Skeletal muscle tissue (tissue), 4 donors: ENCODE results near the gene AFG1L. TPM values are rescaled to one million over a fixed set of nuclear protein-coding genes. Genes with fewer than 3 reads are reported as not detected.

Experiments
- H3K27ac ChIP-seq: one replicate; pipeline ENCODE4 v1.7.0; 2013; ENCODE audit warnings: mild to moderate bottlenecking, low read depth, low read length, inconsistent platforms
- H3K27me3 ChIP-seq, 3 donors: one replicate each; pipeline ENCODE4 v1.7.0; 2013; ENCODE audit warnings: low read length in 3 of 3; ENCODE audit not compliant: control insufficient read depth in 3 of 3, insufficient read depth in 3 of 3
- H3K36me3 ChIP-seq, 3 donors: one replicate each; pipeline ENCODE4 v1.7.0; 2013; ENCODE audit warnings: low read length in 3 of 3; ENCODE audit not compliant: control insufficient read depth in 3 of 3, insufficient read depth in 3 of 3
- H3K4me1 ChIP-seq, 3 donors: one replicate each; pipeline ENCODE4 v1.7.0; 2013; ENCODE audit warnings: low read length in 3 of 3, mild to moderate bottlenecking in 3 of 3; ENCODE audit not compliant: control insufficient read depth in 3 of 3, insufficient read depth in 3 of 3
- H3K4me3 ChIP-seq, 3 donors: one replicate each; pipeline ENCODE4 v1.7.0; 2013; ENCODE audit warnings: low read length in 3 of 3
- H3K9ac ChIP-seq, 3 donors: one replicate each; pipeline ENCODE4 v1.7.0; 2013; ENCODE audit warnings: low read length in 3 of 3, mild to moderate bottlenecking in 3 of 3, moderate library complexity in 2 of 3, low read depth in 1 of 3
- H3K9me3 ChIP-seq, 3 donors: one replicate each; pipeline ENCODE4 v1.7.0; 2013; ENCODE audit warnings: low read length in 3 of 3; ENCODE audit not compliant: control insufficient read depth in 3 of 3
- total RNA-seq: library from RNA; depleted of rRNA; stranded (reverse); fragments of >200 nt; gene quantifications from one replicate; pipeline ENCODE4 v1.2.3, GENCODE V29; 2014
- donor health status: Osteomylitis.

The AFG1L gene
- total RNA-seq, 1 donor from 2014 or later = 5.2 TPM

- H3K4me3 ChIP-seq = peak overlapping the region; percentile 72 to 92 (median 84)
- no peaks in the 10 kb centered on the region for H3K9me3 ChIP-seq
- peak overlapping the region; percentile 100 for H3K27ac ChIP-seq
- H3K36me3 ChIP-seq = peaks cover 5 to 8% (median 7%) of the 10 kb centered on the region in 3 donors
- no peaks in the 10 kb centered on the region for H3K27me3 ChIP-seq
- peaks cover 47 to 53% (median 49%) of the 10 kb centered on the region in 3 donors for H3K4me1 ChIP-seq
- H3K9ac ChIP-seq = peak overlapping the region; percentile 82 to 92 (median 86)
Observed at GRCh38 chr6:108562503-108562993, 267.7 kb downstream of the AFG1L start.

- Histone ChIP-seq H3K4me1 (peaks cover 48 to 58% (median 49%) of the 10 kb centered on the region in 3 donors), H3K9me3 (no peaks in the 10 kb centered on the region), H3K27me3 (no peaks in the 10 kb centered on the region), H3K36me3 (peaks cover 9 to 11% (median 11%) of the 10 kb centered on the region in 3 donors), H3K27ac (peak overlapping the region; percentile 100), H3K9ac (peak overlapping the region; percentile 82 to 92 (median 86)), H3K4me3 (peak overlapping the region; percentile 72 to 92 (median 84))
Observed at GRCh38 chr6:108563292-108563691, 268.4 kb downstream of the AFG1L start.

GRCh38 chr6:108564178-108564577 is 269.3 kb downstream of the AFG1L start:
- Histone ChIP-seq H3K9me3 (no peaks in the 10 kb centered on the region), H3K27me3 (no peaks in the 10 kb centered on the region), H3K27ac (peak overlapping the region; percentile 56), H3K4me1 (peaks cover 48 to 63% (median 49%) of the 10 kb centered on the region in 3 donors), H3K36me3 (peaks cover 11 to 16% (median 14%) of the 10 kb centered on the region in 3 donors), H3K9ac (peak overlapping the region in 2 of 3 donors; percentile 1 to 86), H3K4me3 (peak overlapping the region in 2 of 3 donors; percentile 35 to 52)

GRCh38 chr6:108565091-108565766 is 270.4 kb downstream of the AFG1L start:
- Histone ChIP-seq H3K27ac (peak overlapping the region; percentile 56), H3K27me3 (no peaks in the 10 kb centered on the region), H3K9me3 (no peaks in the 10 kb centered on the region), H3K9ac (peak overlapping the region; percentile 1 to 86 (median 27)), H3K36me3 (peaks cover 18 to 19% (median 18%) of the 10 kb centered on the region in 3 donors), H3K4me3 (peak overlapping the region in 2 of 3 donors; percentile 7 to 41), H3K4me1 (peaks cover 48 to 67% (median 49%) of the 10 kb centered on the region in 3 donors)

- H3K4me3 ChIP-seq = peak overlapping the region in 2 of 3 donors; percentile 35 to 41
- peaks cover 49 to 67% (median 50%) of the 10 kb centered on the region in 3 donors for H3K4me1 ChIP-seq
- H3K9ac ChIP-seq = peak overlapping the region in 2 of 3 donors; percentile 4 to 86
- H3K36me3 ChIP-seq = peaks cover 18 to 24% (median 21%) of the 10 kb centered on the region in 3 donors
- peak overlapping the region; percentile 56 for H3K27ac ChIP-seq
- H3K9me3 ChIP-seq = no peaks in the 10 kb centered on the region
- H3K27me3 ChIP-seq = no peaks in the 10 kb centered on the region
Observed at GRCh38 chr6:108565893-108566292, 271.0 kb downstream of the AFG1L start.

- Histone ChIP-seq H3K4me3 (peak overlapping the region in 1 of 3 donors; percentile 39), H3K27me3 (no peaks in the 10 kb centered on the region), H3K27ac (peak overlapping the region; percentile 56), H3K9ac (peak overlapping the region in 2 of 3 donors; percentile 23 to 24), H3K4me1 (peaks cover 51 to 70% (median 51%) of the 10 kb centered on the region in 3 donors), H3K9me3 (no peaks in the 10 kb centered on the region), H3K36me3 (peaks cover 18 to 27% (median 26%) of the 10 kb centered on the region in 3 donors)
Observed at GRCh38 chr6:108566406-108566805, 271.6 kb downstream of the AFG1L start.

- Histone ChIP-seq H3K9me3 (no peaks in the 10 kb centered on the region), H3K36me3 (peaks cover 13 to 33% (median 31%) of the 10 kb centered on the region in 3 donors), H3K27me3 (no peaks in the 10 kb centered on the region), H3K4me1 (peaks cover 41 to 60% (median 43%) of the 10 kb centered on the region in 3 donors), H3K27ac (no peak overlapping the region), H3K9ac (no peak overlapping the region), H3K4me3 (no peak overlapping the region)
Observed at GRCh38 chr6:108568101-108568500, 273.2 kb downstream of the AFG1L start.

GRCh38 chr6:108568551-108569305 is 273.9 kb downstream of the AFG1L start:
- Histone ChIP-seq H3K9ac (no peak overlapping the region), H3K27ac (no peak overlapping the region), H3K9me3 (no peaks in the 10 kb centered on the region), H3K36me3 (peaks cover 13 to 33% (median 31%) of the 10 kb centered on the region in 3 donors), H3K4me3 (no peak overlapping the region), H3K4me1 (peaks cover 38 to 60% (median 41%) of the 10 kb centered on the region in 3 donors), H3K27me3 (no peaks in the 10 kb centered on the region)

- Histone ChIP-seq H3K27me3 (no peaks in the 10 kb centered on the region), H3K36me3 (peaks cover 13 to 33% (median 31%) of the 10 kb centered on the region in 3 donors), H3K4me1 (peaks cover 34 to 55% (median 37%) of the 10 kb centered on the region in 3 donors), H3K27ac (no peak overlapping the region), H3K9ac (no peak overlapping the region), H3K4me3 (no peak overlapping the region), H3K9me3 (no peaks in the 10 kb centered on the region)
Observed at GRCh38 chr6:108570517-108570916, 275.7 kb downstream of the AFG1L start.
